ENCODE results near the gene TEX19.

The TEX19 gene

GRCh38 chr17:82316651-82317393, 42.2 kb upstream of the TEX19 start:
- H3K27ac ChIP-seq (ENCODE audit: low read depth, low read length, severe bottlenecking), result no peak overlapping the region
- no peaks in the 10 kb centered on the region for H3K9me3 ChIP-seq (ENCODE audit: control insufficient read depth, low read length)
- H3K4me3 ChIP-seq (ENCODE audit: extremely low read depth, insufficient read depth, low read length, poor library complexity, severe bottlenecking), result no peak overlapping the region
- H3K36me3 ChIP-seq (ENCODE audit: control insufficient read depth, insufficient read depth, low read length), result no peaks in the 10 kb centered on the region
- peaks cover 3% of the 10 kb centered on the region for H3K4me1 ChIP-seq (ENCODE audit: control insufficient read depth, insufficient read depth, low read length, poor library complexity, severe bottlenecking)
- 86 to 88% methylated on average over 25 to 27 of the region's 29 CpGs for WGBS, 2 experiments (ENCODE audit: insufficient coverage in 2 of 2)

GRCh38 chr17:82317394-82318168, 41.5 kb upstream of the TEX19 start, which contains the start of gene CD7:
CD7 (minus strand) TSS chr17:82317608; CDS start chr17:82317495, 113 bp downstream.
- WGBS, 2 experiments (ENCODE audit: insufficient coverage in 2 of 2), result 85 to 87% methylated on average over 17 to 21 of the region's 26 CpGs
- no peak within 1 kb of the TSS for H3K27ac ChIP-seq (ENCODE audit: low read depth, low read length, severe bottlenecking)
- H3K4me1 ChIP-seq (ENCODE audit: control insufficient read depth, insufficient read depth, low read length, poor library complexity, severe bottlenecking), result peaks cover 3% of the 10 kb centered on the region
- no peak within 1 kb of the TSS for H3K4me3 ChIP-seq (ENCODE audit: extremely low read depth, insufficient read depth, low read length, poor library complexity, severe bottlenecking)
- no peaks in the 10 kb centered on the region for H3K36me3 ChIP-seq (ENCODE audit: control insufficient read depth, insufficient read depth, low read length)
- no peaks in the 10 kb centered on the region for H3K9me3 ChIP-seq (ENCODE audit: control insufficient read depth, low read length)

- WGBS, 2 experiments (ENCODE audit: insufficient coverage in 2 of 2), result 96 to 97% methylated on average over 20 of the region's 20 CpGs
Observed at GRCh38 chr17:82318169-82318498, 40.9 kb upstream of the TEX19 start.

GRCh38 chr17:82318772-82319606, 40.1 kb upstream of the TEX19 start:
- no peak overlapping the region for H3K4me3 ChIP-seq (ENCODE audit: extremely low read depth, insufficient read depth, low read length, poor library complexity, severe bottlenecking)
- no peak overlapping the region for H3K27ac ChIP-seq (ENCODE audit: low read depth, low read length, severe bottlenecking)
- 97% methylated on average over 71 to 76 of the region's 76 CpGs for WGBS, 2 experiments (ENCODE audit: insufficient coverage in 2 of 2)
- no peaks in the 10 kb centered on the region for H3K9me3 ChIP-seq (ENCODE audit: control insufficient read depth, low read length)
- peaks cover 3% of the 10 kb centered on the region for H3K4me1 ChIP-seq (ENCODE audit: control insufficient read depth, insufficient read depth, low read length, poor library complexity, severe bottlenecking)
- no peaks in the 10 kb centered on the region for H3K36me3 ChIP-seq (ENCODE audit: control insufficient read depth, insufficient read depth, low read length)

More at GRCh38 chr17:82318169-82318498, 40.9 kb upstream of the TEX19 start:
- Histone ChIP-seq H3K9me3 (ENCODE audit: control insufficient read depth, low read length) (no peaks in the 10 kb centered on the region), H3K27ac (ENCODE audit: low read depth, low read length, severe bottlenecking) (no peak overlapping the region), H3K36me3 (ENCODE audit: control insufficient read depth, insufficient read depth, low read length) (no peaks in the 10 kb centered on the region), H3K4me3 (ENCODE audit: extremely low read depth, insufficient read depth, low read length, poor library complexity, severe bottlenecking) (no peak overlapping the region), H3K4me1 (ENCODE audit: control insufficient read depth, insufficient read depth, low read length, poor library complexity, severe bottlenecking) (peaks cover 3% of the 10 kb centered on the region)

GRCh38 chr17:82319619-82320062, 39.4 kb upstream of the TEX19 start:
- no peak overlapping the region for H3K4me3 ChIP-seq (ENCODE audit: extremely low read depth, insufficient read depth, low read length, poor library complexity, severe bottlenecking)
- WGBS, 2 experiments (ENCODE audit: insufficient coverage in 2 of 2), result 95 to 97% methylated on average over 34 to 35 of the region's 35 CpGs
- no peaks in the 10 kb centered on the region for H3K36me3 ChIP-seq (ENCODE audit: control insufficient read depth, insufficient read depth, low read length)
- H3K9me3 ChIP-seq (ENCODE audit: control insufficient read depth, low read length), result no peaks in the 10 kb centered on the region
- peaks cover 3% of the 10 kb centered on the region for H3K4me1 ChIP-seq (ENCODE audit: control insufficient read depth, insufficient read depth, low read length, poor library complexity, severe bottlenecking)
- no peak overlapping the region for H3K27ac ChIP-seq (ENCODE audit: low read depth, low read length, severe bottlenecking)

- H3K9me3 ChIP-seq (ENCODE audit: control insufficient read depth, low read length), result no peaks in the 10 kb centered on the region
- H3K4me1 ChIP-seq (ENCODE audit: control insufficient read depth, insufficient read depth, low read length, poor library complexity, severe bottlenecking), result peaks cover 3% of the 10 kb centered on the region
- 84% methylated on average over 18 to 22 of the region's 26 CpGs for WGBS, 2 experiments (ENCODE audit: insufficient coverage in 2 of 2)
- no peak overlapping the region for H3K4me3 ChIP-seq (ENCODE audit: extremely low read depth, insufficient read depth, low read length, poor library complexity, severe bottlenecking)
- H3K36me3 ChIP-seq (ENCODE audit: control insufficient read depth, insufficient read depth, low read length), result no peaks in the 10 kb centered on the region
- H3K27ac ChIP-seq (ENCODE audit: low read depth, low read length, severe bottlenecking), result no peak overlapping the region
Observed at GRCh38 chr17:82320140-82320840, 38.8 kb upstream of the TEX19 start.

- 54 to 55% methylated on average over 46 to 55 of the region's 65 CpGs for WGBS, 2 experiments (ENCODE audit: insufficient coverage in 2 of 2)
- Histone ChIP-seq H3K4me3 (ENCODE audit: extremely low read depth, insufficient read depth, low read length, poor library complexity, severe bottlenecking) (no peak overlapping the region), H3K9me3 (ENCODE audit: control insufficient read depth, low read length) (no peaks in the 10 kb centered on the region), H3K27ac (ENCODE audit: low read depth, low read length, severe bottlenecking) (no peak overlapping the region), H3K36me3 (ENCODE audit: control insufficient read depth, insufficient read depth, low read length) (no peaks in the 10 kb centered on the region), H3K4me1 (ENCODE audit: control insufficient read depth, insufficient read depth, low read length, poor library complexity, severe bottlenecking) (peaks cover 3% of the 10 kb centered on the region)
Observed at GRCh38 chr17:82320956-82321927, 37.8 kb upstream of the TEX19 start.

GRCh38 chr17:82321947-82322466, 37.0 kb upstream of the TEX19 start:
- peaks cover 3% of the 10 kb centered on the region for H3K4me1 ChIP-seq (ENCODE audit: control insufficient read depth, insufficient read depth, low read length, poor library complexity, severe bottlenecking)
- no peaks in the 10 kb centered on the region for H3K36me3 ChIP-seq (ENCODE audit: control insufficient read depth, insufficient read depth, low read length)
- H3K9me3 ChIP-seq (ENCODE audit: control insufficient read depth, low read length), result no peaks in the 10 kb centered on the region
- H3K27ac ChIP-seq (ENCODE audit: low read depth, low read length, severe bottlenecking), result no peak overlapping the region
- WGBS, 2 experiments (ENCODE audit: insufficient coverage in 2 of 2), result 91 to 93% methylated on average over 4 to 12 of the region's 21 CpGs
- H3K4me3 ChIP-seq (ENCODE audit: extremely low read depth, insufficient read depth, low read length, poor library complexity, severe bottlenecking), result no peak overlapping the region
